DND-41 (cell line): Measurements from ENCODE around the gene MRPL17.

Experiments used
- ATAC-seq: fragments of 200-7000 bp; cut with Tn5 transposase; 3 replicates; pipeline ENCODE4 v1.9.1; 2021; ENCODE audit warnings: low read depth; ENCODE audit not compliant: insufficient read depth
- DNase-seq: peaks from one replicate; pipeline ENCODE4 v3.0.0-alpha.2; 2020
- H2AFZ ChIP-seq: 2 replicates; pipeline ENCODE4 v1.6.0; 2012; ENCODE audit warnings: low read depth, low read length
- H3K27ac ChIP-seq: 2 replicates; pipeline ENCODE4 v1.5.1; 2012; ENCODE audit warnings: low read length, inconsistent platforms
- H3K27me3 ChIP-seq: fragments of 200-600 bp; sonication (generic); 2 replicates; pipeline ENCODE4 v1.6.0; 2012; ENCODE audit warnings: low read length, mild to moderate bottlenecking, inconsistent platforms; ENCODE audit not compliant: insufficient read depth, poor library complexity
- H3K36me3 ChIP-seq: 2 replicates; pipeline ENCODE4 v1.5.1; 2012; ENCODE audit warnings: low read length, inconsistent platforms; ENCODE audit not compliant: insufficient read depth
- H3K4me1 ChIP-seq: 2 replicates; pipeline ENCODE4 v1.5.1; 2012; ENCODE audit warnings: mild to moderate bottlenecking, low read length; ENCODE audit not compliant: insufficient read depth
- H3K4me2 ChIP-seq: 2 replicates; pipeline ENCODE4 v1.6.0; 2012; ENCODE audit warnings: mild to moderate bottlenecking, moderate library complexity, low read length, inconsistent platforms; ENCODE audit not compliant: insufficient read depth
- H3K4me3 ChIP-seq, 2 experiments: fragments of 200-600 bp in 1 of 2; shearing (Covaris generic) in 1 of 2; 2 replicates each; pipeline ENCODE4 v1.5.1; 2012 to 2016; ENCODE audit warnings: inconsistent platforms in 2 of 2, low read length in 2 of 2, mild to moderate bottlenecking in 2 of 2, low read depth in 1 of 2, moderate library complexity in 1 of 2
- H3K79me2 ChIP-seq: 2 replicates; pipeline ENCODE4 v1.6.0; 2012; ENCODE audit warnings: low read length, inconsistent platforms; ENCODE audit not compliant: insufficient read depth
- H3K9ac ChIP-seq: 2 replicates; pipeline ENCODE4 v1.6.0; 2012; ENCODE audit warnings: low read depth, mild to moderate bottlenecking, inconsistent platforms, low read length, moderate library complexity
- H3K9me3 ChIP-seq: 2 replicates; pipeline ENCODE4 v1.5.1; 2012; ENCODE audit warnings: low read length, moderate library complexity, mild to moderate bottlenecking, inconsistent platforms; ENCODE audit not compliant: insufficient read depth, severe bottlenecking
- H4K20me1 ChIP-seq: 2 replicates; pipeline ENCODE4 v1.6.0; 2012; ENCODE audit warnings: low read length; ENCODE audit not compliant: insufficient read depth
- CTCF ChIP-seq: IDR thresholded peaks from 2 replicates; pipeline ENCODE4 v1.5.1; 2012; ENCODE audit warnings: borderline replicate concordance, low read length, moderate library complexity, mild to moderate bottlenecking; ENCODE audit not compliant: poor library complexity, severe bottlenecking; ENCODE audit errors: extremely low read depth
- EZH2 ChIP-seq: IDR thresholded peaks from 3 replicates; pipeline ENCODE4 v1.6.1; 2012; ENCODE audit warnings: borderline replicate concordance, low read depth, mild to moderate bottlenecking, moderate library complexity, low read length, inconsistent platforms; ENCODE audit not compliant: severe bottlenecking

Gene MRPL17

GRCh38 chr11:6650980-6651379 lies 32.2 kb downstream of the MRPL17 start:
- no peak overlapping the region for H3K27ac ChIP-seq
- no peak overlapping the region for H3K4me2 ChIP-seq

GRCh38 chr11:6650104-6650503 lies 33.0 kb downstream of the MRPL17 start:
- H2AFZ ChIP-seq: no peak overlapping the region
- H3K27ac ChIP-seq: no peak overlapping the region
- H3K4me1 ChIP-seq: peaks cover 5% of the 10 kb centered on the region
- no peak for DNase-seq
- H3K9me3 ChIP-seq: no peaks in the 10 kb centered on the region
- no peaks in the 10 kb centered on the region for H4K20me1 ChIP-seq
- H3K4me3 ChIP-seq: no peak overlapping the region
- no peak for ATAC-seq
- no peak overlapping the region for H3K4me2 ChIP-seq
- no peaks in the 10 kb centered on the region for H3K79me2 ChIP-seq
- no peak for TF ChIP-seq EZH2
- TF ChIP-seq CTCF: no peak
- peaks cover 5% of the 10 kb centered on the region for H3K27me3 ChIP-seq
- H3K36me3 ChIP-seq: no peaks in the 10 kb centered on the region
- no peak overlapping the region for H3K9ac ChIP-seq

More at GRCh38 chr11:6650980-6651379, 32.2 kb downstream of the MRPL17 start:
- TF ChIP-seq EZH2 (no peak), CTCF (no peak)
- DNase-seq (no peak), ATAC-seq (no peak)
- no peaks in the 10 kb centered on the region for H3K9me3 ChIP-seq
- H3K36me3 ChIP-seq: no peaks in the 10 kb centered on the region
- H2AFZ ChIP-seq: no peak overlapping the region
- peaks cover 5% of the 10 kb centered on the region for H3K27me3 ChIP-seq
- H4K20me1 ChIP-seq: no peaks in the 10 kb centered on the region
- no peaks in the 10 kb centered on the region for H3K79me2 ChIP-seq
- no peak overlapping the region for H3K4me3 ChIP-seq
- H3K4me1 ChIP-seq: peaks cover 5% of the 10 kb centered on the region
- no peak overlapping the region for H3K9ac ChIP-seq

GRCh38 chr11:6648501-6648900 lies 34.6 kb downstream of the MRPL17 start:
- H3K36me3 ChIP-seq: no peaks in the 10 kb centered on the region
- no peaks in the 10 kb centered on the region for H4K20me1 ChIP-seq
- DNase-seq (no peak), ATAC-seq (no peak)
- peaks cover 5% of the 10 kb centered on the region for H3K27me3 ChIP-seq
- no peak overlapping the region for H2AFZ ChIP-seq
- no peaks in the 10 kb centered on the region for H3K79me2 ChIP-seq
- no peaks in the 10 kb centered on the region for H3K9me3 ChIP-seq
- H3K27ac ChIP-seq: no peak overlapping the region
- H3K4me2 ChIP-seq: no peak overlapping the region
- no peak overlapping the region for H3K9ac ChIP-seq
- no peak for TF ChIP-seq EZH2
- TF ChIP-seq CTCF: no peak
- no peak overlapping the region for H3K4me3 ChIP-seq
- H3K4me1 ChIP-seq: peaks cover 5% of the 10 kb centered on the region

GRCh38 chr11:6647836-6648235 lies 35.3 kb downstream of the MRPL17 start:
- Histone ChIP-seq H3K36me3 (no peaks in the 10 kb centered on the region), H3K4me1 (peaks cover 5% of the 10 kb centered on the region), H3K27me3 (peaks cover 5% of the 10 kb centered on the region), H3K27ac (no peak overlapping the region), H3K4me2 (no peak overlapping the region), H2AFZ (no peak overlapping the region), H3K9ac (no peak overlapping the region), H4K20me1 (no peaks in the 10 kb centered on the region), H3K9me3 (no peaks in the 10 kb centered on the region), H3K4me3 (no peak overlapping the region), H3K79me2 (no peaks in the 10 kb centered on the region)
- TF ChIP-seq EZH2: no peak
- no peak for TF ChIP-seq CTCF
- ATAC-seq: no peak
- no peak for DNase-seq
